HL-60 (cell line): ENCODE data around the gene EPHA1.

Experiments
- DNase-seq, 2 experiments: peaks; one replicate each; pipeline ENCODE4 v3.0.0-alpha.2; 2010 to 2020; ENCODE audit warnings: low read depth in 1 of 2, low spot score in 1 of 2
- H3K27ac ChIP-seq: fragments of 250-450 bp; sonication (Bioruptor Pico); replicated peaks from 2 replicates; pipeline ENCODE4 v1.5.1; 2020; ENCODE audit warnings: mild to moderate bottlenecking, moderate library complexity
- H3K27me3 ChIP-seq: fragments of 250-450 bp; sonication (Bioruptor Pico); 2 replicates; pipeline ENCODE4 v1.5.1; 2021; ENCODE audit warnings: mild to moderate bottlenecking, moderate library complexity; ENCODE audit not compliant: insufficient read depth, poor library complexity, severe bottlenecking
- H3K4me3 ChIP-seq: replicated peaks from 2 replicates; pipeline ENCODE4 v1.5.1; 2011; ENCODE audit warnings: mild to moderate bottlenecking, control low read depth, low read length; ENCODE audit not compliant: insufficient read depth
- CTCF ChIP-seq: IDR thresholded peaks from one replicate; pipeline ENCODE4 v1.5.1; 2011; ENCODE audit warnings: low read length, control low read depth, inconsistent platforms; ENCODE audit not compliant: insufficient read depth
- GABPA ChIP-seq: IDR thresholded peaks from 2 replicates; pipeline ENCODE4 v1.6.1; 2012; ENCODE audit warnings: low read depth
- POLR2AphosphoS5 ChIP-seq: IDR thresholded peaks from 2 replicates; pipeline ENCODE4 v1.6.1; 2012; ENCODE audit warnings: low read depth
- REST ChIP-seq: IDR thresholded peaks from 2 replicates; pipeline ENCODE4 v1.6.1; 2012; ENCODE audit warnings: low read depth; ENCODE audit not compliant: insufficient replicate concordance
- SPI1 ChIP-seq: IDR thresholded peaks from 2 replicates; pipeline ENCODE4 v1.6.1; 2012; ENCODE audit warnings: low read depth, mild to moderate bottlenecking, borderline replicate concordance

EPHA1 gene

GRCh38 chr7:143356414-143357050 is 52.1 kb downstream of the EPHA1 start:
- no peak for TF ChIP-seq SPI1
- TF ChIP-seq REST: no peak
- no peak for TF ChIP-seq GABPA
- TF ChIP-seq POLR2AphosphoS5: no peak
- no peak for TF ChIP-seq CTCF
- DNase-seq: no peak
- peaks cover 15% of the 10 kb centered on the region for H3K27me3 ChIP-seq

GRCh38 chr7:143355450-143356385 is 52.9 kb downstream of the EPHA1 start:
- H3K27ac ChIP-seq: no peak overlapping the region
- H3K4me3 ChIP-seq: no peak overlapping the region
- H3K27me3 ChIP-seq: peaks cover 8% of the 10 kb centered on the region
- no peak for DNase-seq
- TF ChIP-seq POLR2AphosphoS5: no peak
- no peak for TF ChIP-seq SPI1
- no peak for TF ChIP-seq REST
- no peak for TF ChIP-seq GABPA
- TF ChIP-seq CTCF: no peak

More at GRCh38 chr7:143356414-143357050, 52.1 kb downstream of the EPHA1 start:
- H3K4me3 ChIP-seq: no peak overlapping the region
- no peak overlapping the region for H3K27ac ChIP-seq

GRCh38 chr7:143354965-143355364 is 53.7 kb downstream of the EPHA1 start:
- no peak for DNase-seq
- H3K4me3 ChIP-seq: no peak overlapping the region
- H3K27ac ChIP-seq: no peak overlapping the region
- peaks cover under 1% of the 10 kb centered on the region for H3K27me3 ChIP-seq
- TF ChIP-seq REST (no peak), SPI1 (no peak)
